ENCODE measurements around the gene DMBX1.

Gene DMBX1

GRCh38 chr1:46489638-46490405, at the start of gene DMBX1:
Gene DMBX1, plus strand, starts transcription at chr1:46489836. Its CDS starts 17,175 bp downstream, at chr1:46507011.
- DNase-seq (ENCODE audit: low read depth), result no peak

- DNase-seq (ENCODE audit: low read depth), result no peak
Observed at GRCh38 chr1:46440478-46440877, 49.2 kb upstream of the DMBX1 start.

GRCh38 chr1:46442317-46443161, 47.1 kb upstream of the DMBX1 start:
- peak; percentile 51 for DNase-seq (ENCODE audit: low read depth)

- no peak for DNase-seq (ENCODE audit: low read depth)
Observed at GRCh38 chr1:46444466-46444865, 45.2 kb upstream of the DMBX1 start.

- DNase-seq (ENCODE audit: low read depth), result no peak
Observed at GRCh38 chr1:46445773-46446256, 43.8 kb upstream of the DMBX1 start.

GRCh38 chr1:46446646-46447498, 42.8 kb upstream of the DMBX1 start:
- DNase-seq (ENCODE audit: low read depth), result peak; percentile 56

- DNase-seq (ENCODE audit: low read depth), result no peak
Observed at GRCh38 chr1:46447499-46448108, 42.0 kb upstream of the DMBX1 start.

- DNase-seq (ENCODE audit: low read depth), result no peak
Observed at GRCh38 chr1:46448109-46448911, 41.3 kb upstream of the DMBX1 start.

- DNase-seq (ENCODE audit: low read depth), result no peak
Observed at GRCh38 chr1:46449223-46450159, 40.1 kb upstream of the DMBX1 start.

- no peak for DNase-seq (ENCODE audit: low read depth)
Observed at GRCh38 chr1:46450160-46450517, 39.5 kb upstream of the DMBX1 start.

- DNase-seq (ENCODE audit: low read depth), result no peak
Observed at GRCh38 chr1:46451948-46452930, 37.4 kb upstream of the DMBX1 start.

GRCh38 chr1:46452931-46453325, 36.7 kb upstream of the DMBX1 start:
- DNase-seq (ENCODE audit: low read depth), result no peak

- no peak for DNase-seq (ENCODE audit: low read depth)
Observed at GRCh38 chr1:46453449-46453848, 36.2 kb upstream of the DMBX1 start.

- no peak for DNase-seq (ENCODE audit: low read depth)
Observed at GRCh38 chr1:46455951-46456350, 33.7 kb upstream of the DMBX1 start.

GRCh38 chr1:46456411-46456963, 33.1 kb upstream of the DMBX1 start:
- DNase-seq (ENCODE audit: low read depth), result no peak

- DNase-seq (ENCODE audit: low read depth), result no peak
Observed at GRCh38 chr1:46457178-46457577, 32.5 kb upstream of the DMBX1 start.

GRCh38 chr1:46458190-46458589, 31.4 kb upstream of the DMBX1 start:
- no peak for DNase-seq (ENCODE audit: low read depth)

GRCh38 chr1:46458846-46459245, 30.8 kb upstream of the DMBX1 start:
- no peak for DNase-seq (ENCODE audit: low read depth)

Measured in activated T-helper 1 cell treated with Interleukin-2 at 50 U/mL for 16 hours (primary cell).